Measurements from ENCODE around the gene RUNX3. TPM values are rescaled to one million over a fixed set of nuclear protein-coding genes. Genes with fewer than 3 reads are reported as not detected.

RUNX3 gene
- total and polyA plus RNA-seq, 4 donors: 1.7 to 9.0 (median 4.5) TPM

GRCh38 chr1:24849672-24850295 lies 80.3 kb downstream of the RUNX3 start:
- Histone ChIP-seq H3K36me3 (ENCODE audit: control insufficient read depth in 4 of 4, insufficient read depth in 4 of 4, low read length in 4 of 4) (peaks cover 0 to 3% (median 0%) of the 10 kb centered on the region in 4 donors), H3K4me3 (no peak overlapping the region), H3K4me1 (ENCODE audit: control insufficient read depth in 5 of 5, insufficient read depth in 5 of 5, low read length in 5 of 5) (peaks cover 0 to 29% (median 2%) of the 10 kb centered on the region in 5 donors), H3K27ac (ENCODE audit: low read depth in 1 of 2, low read length in 1 of 2) (no peak overlapping the region), H3K9me3 (ENCODE audit: control insufficient read depth in 4 of 4, insufficient read depth in 3 of 4, low read length in 3 of 4) (no peaks in the 10 kb centered on the region), H3K27me3 (ENCODE audit: control insufficient read depth in 3 of 3, insufficient read depth in 3 of 3, low read length in 2 of 3) (no peaks in the 10 kb centered on the region), H3K9ac (ENCODE audit: insufficient read depth in 1 of 2, low read length in 2 of 2) (no peak overlapping the region)
- no peak for ATAC-seq (ENCODE audit: insufficient read depth, low FRiP score)
- TF ChIP-seq CTCF (IDR thresholded peaks at IDR 0.05; ENCODE audit: control extremely low read depth, extremely low read depth): peak; percentile 19
- 32 to 47% methylated on average over 9 of the region's 9 CpGs for WGBS, 2 donors
- DNase-seq: peak; percentile 35 to 64 (median 61)

Small RNA genes within 50 kb of the gene (small RNA-seq; reads per million reads assigned to genes)
- not detected for gene MIR6731 (ENCODE audit: low replicate concordance)

Other genes with a start within 250 kb of the RUNX3 start
- 100 to 1,000 TPM; 227 to 236 TPM for gene CLIC4, start 184.8 kb downstream of the RUNX3 start, total RNA-seq
- 100 to 1,000 TPM in 1 of 2 donors, 10 to 100 TPM in 1; 52.0 to 106 TPM for gene CLIC4, start 184.8 kb downstream of the RUNX3 start, polyA plus RNA-seq